HEK293 (cell line): ENCODE results near the gene AFF1.

Experiments
- FEZF1 ChIP-seq: fragments of 450-650 bp; formaldehyde crosslinking; IDR thresholded peaks from 2 replicates; pipeline ENCODE4 v1.5.1; 2016; ENCODE audit warnings: missing biosample characterization, missing genetic modification characterization
- KLF16 ChIP-seq: fragments of 450-650 bp; formaldehyde crosslinking; IDR thresholded peaks from 2 replicates; pipeline ENCODE4 v1.5.1; 2017; ENCODE audit warnings: missing biosample characterization, missing genetic modification characterization
- MEIS1 ChIP-seq: sonication (generic); formaldehyde crosslinking; IDR thresholded peaks from 2 replicates; pipeline ENCODE4 v1.8.1; 2022; ENCODE audit warnings: missing genetic modification reagents, mild to moderate bottlenecking, borderline replicate concordance
- PRDM2 ChIP-seq: fragments of 450-650 bp; formaldehyde crosslinking; IDR thresholded peaks from 2 replicates; pipeline ENCODE4 v1.5.1; 2016; ENCODE audit warnings: missing biosample characterization, missing genetic modification characterization, borderline replicate concordance
- SALL2 ChIP-seq: fragments of 450-650 bp; formaldehyde crosslinking; IDR thresholded peaks from 2 replicates; pipeline ENCODE4 v1.5.0; 2017; ENCODE audit warnings: missing biosample characterization, mild to moderate bottlenecking, missing genetic modification characterization, borderline replicate concordance
- TCF7L2 ChIP-seq: IDR thresholded peaks from 2 replicates; pipeline ENCODE4 v1.6.1; 2011; ENCODE audit warnings: low read depth, mild to moderate bottlenecking, inconsistent platforms, low read length, moderate library complexity, borderline replicate concordance
- ZBTB20 ChIP-seq: fragments of 450-650 bp; formaldehyde crosslinking; IDR thresholded peaks from 2 replicates; pipeline ENCODE4 v1.5.1; 2016; ENCODE audit warnings: missing biosample characterization, missing genetic modification characterization
- ZFP41 ChIP-seq: fragments of 450-650 bp; formaldehyde crosslinking; IDR thresholded peaks from 2 replicates; pipeline ENCODE4 v1.5.1; 2016; ENCODE audit warnings: missing biosample characterization, missing genetic modification characterization, borderline replicate concordance
- ZFP69B ChIP-seq: fragments of 450-650 bp; formaldehyde crosslinking; IDR thresholded peaks from 2 replicates; pipeline ENCODE4 v1.5.1; 2016; ENCODE audit warnings: missing biosample characterization, missing genetic modification characterization
- ZNF132 ChIP-seq: fragments of 450-650 bp; formaldehyde crosslinking; IDR thresholded peaks from 2 replicates; pipeline ENCODE4 v1.5.1; 2017; ENCODE audit warnings: missing biosample characterization, missing genetic modification characterization, borderline replicate concordance
- ZNF184 ChIP-seq: fragments of 450-650 bp; IDR thresholded peaks from 2 replicates; pipeline ENCODE4 v1.5.1; 2018; ENCODE audit warnings: missing biosample characterization, mild to moderate bottlenecking, missing genetic modification characterization
- ZNF391 ChIP-seq: fragments of 450-650 bp; formaldehyde crosslinking; IDR thresholded peaks from 2 replicates; pipeline ENCODE4 v1.5.1; 2016; ENCODE audit warnings: low read depth, missing biosample characterization, missing genetic modification characterization, borderline replicate concordance
- ZNF404 ChIP-seq: fragments of 450-650 bp; formaldehyde crosslinking; IDR thresholded peaks from 2 replicates; pipeline ENCODE4 v1.5.1; 2017; ENCODE audit warnings: missing biosample characterization, missing genetic modification characterization
- ZNF423 ChIP-seq: fragments of 450-650 bp; formaldehyde crosslinking; IDR thresholded peaks from 2 replicates; pipeline ENCODE4 v1.5.1; 2016; ENCODE audit warnings: missing biosample characterization, missing genetic modification characterization
- ZNF426 ChIP-seq: fragments of 450-650 bp; formaldehyde crosslinking; IDR thresholded peaks from 2 replicates; pipeline ENCODE4 v1.5.1; 2017; ENCODE audit warnings: missing biosample characterization, missing genetic modification characterization, mild to moderate bottlenecking, inconsistent platforms, moderate library complexity
- ZNF433 ChIP-seq: fragments of 450-650 bp; formaldehyde crosslinking; IDR thresholded peaks from 2 replicates; pipeline ENCODE4 v1.5.1; 2016; ENCODE audit warnings: missing biosample characterization, missing genetic modification characterization, low read depth
- ZNF514 ChIP-seq: fragments of 450-650 bp; formaldehyde crosslinking; IDR thresholded peaks from 2 replicates; pipeline ENCODE4 v1.5.1; 2016; ENCODE audit warnings: missing biosample characterization, missing genetic modification characterization
- ZNF529 ChIP-seq: fragments of 450-650 bp; formaldehyde crosslinking; IDR thresholded peaks from 2 replicates; pipeline ENCODE4 v1.5.1; 2017; ENCODE audit warnings: missing genetic modification characterization, missing biosample characterization; ENCODE audit not compliant: insufficient replicate concordance
- ZNF555 ChIP-seq: fragments of 450-650 bp; formaldehyde crosslinking; conservative IDR thresholded peaks from 2 replicates; pipeline ENCODE4 v1.5.1; 2017; ENCODE audit warnings: missing biosample characterization, mild to moderate bottlenecking, missing genetic modification characterization, inconsistent platforms
- ZNF621 ChIP-seq: fragments of 450-650 bp; formaldehyde crosslinking; IDR thresholded peaks from 2 replicates; pipeline ENCODE4 v1.5.1; 2017; ENCODE audit warnings: missing biosample characterization, missing genetic modification characterization
- ZNF677 ChIP-seq: fragments of 450-650 bp; IDR thresholded peaks from 2 replicates; pipeline ENCODE4 v1.5.0; 2018; ENCODE audit warnings: missing biosample characterization, mild to moderate bottlenecking, missing genetic modification characterization, moderate library complexity
- ZNF776 ChIP-seq: fragments of 450-650 bp; formaldehyde crosslinking; IDR thresholded peaks from 2 replicates; pipeline ENCODE4 v1.5.0; 2017; ENCODE audit warnings: missing biosample characterization, missing genetic modification characterization, borderline replicate concordance
- ZNF785 ChIP-seq: fragments of 450-650 bp; formaldehyde crosslinking; IDR thresholded peaks from 2 replicates; pipeline ENCODE4 v1.5.1; 2016; ENCODE audit warnings: missing biosample characterization, missing genetic modification characterization
- TF ChIP-seq, protein P1 (sequence below): fragments of 450-650 bp; formaldehyde crosslinking; IDR thresholded peaks from 2 replicates; pipeline ENCODE4 v1.5.1; 2017; ENCODE audit warnings: missing biosample characterization, missing genetic modification characterization
- TF ChIP-seq, protein P2 (sequence below): fragments of 450-650 bp; formaldehyde crosslinking; optimal IDR thresholded peaks from 2 replicates; pipeline ENCODE3; 2016; ENCODE audit warnings: missing biosample characterization, mild to moderate bottlenecking, missing genetic modification characterization
- TF ChIP-seq, protein P3 (sequence below): fragments of 450-650 bp; formaldehyde crosslinking; IDR thresholded peaks from 2 replicates; pipeline ENCODE4 v1.5.1; 2016; ENCODE audit warnings: missing biosample characterization, missing genetic modification characterization
- TF ChIP-seq, protein P4 (sequence below): fragments of 450-650 bp; formaldehyde crosslinking; IDR thresholded peaks from 2 replicates; pipeline ENCODE4 v1.5.1; 2016; ENCODE audit warnings: missing biosample characterization, missing genetic modification characterization

The AFF1 gene

DNA sequence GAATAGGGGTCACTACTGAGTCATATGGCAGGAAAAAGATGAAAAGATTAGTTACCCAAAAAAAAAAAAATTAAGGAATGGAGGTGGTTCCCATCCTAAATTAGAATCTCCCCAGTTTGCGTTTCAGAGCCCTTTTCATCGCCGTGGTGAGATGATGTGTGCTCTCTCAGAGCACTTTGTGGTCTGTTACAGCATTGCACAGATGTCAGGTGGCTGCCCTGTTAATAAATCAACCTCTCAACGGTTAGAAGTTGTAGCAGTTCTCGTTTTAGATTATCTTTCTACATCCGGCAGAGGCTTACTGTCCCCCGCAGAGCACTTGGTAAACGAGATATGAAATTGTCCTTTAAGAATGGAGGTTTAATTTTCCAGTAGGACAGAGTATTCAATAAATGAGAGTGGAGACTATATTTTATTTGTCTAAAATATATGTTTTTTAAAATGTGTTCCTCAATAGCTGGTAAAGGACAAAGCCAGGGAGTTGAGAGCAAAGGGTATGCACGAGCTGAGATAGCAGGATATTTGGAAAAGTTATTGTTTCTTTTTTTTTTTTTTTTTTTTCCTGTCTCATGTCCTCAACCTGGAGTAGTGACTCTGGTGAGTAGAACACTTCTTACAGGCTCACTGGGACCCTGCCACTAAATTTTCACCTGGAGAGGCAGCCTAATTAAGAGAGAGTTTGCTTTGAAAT is 26.9 kb downstream of the AFF1 start (continued):
- TF ChIP-seq ZNF433 (tag by site-specific recombination) = no peak
- no peak for TF ChIP-seq ZFP69B (tag by site-specific recombination)
- TF ChIP-seq ZNF391 (tag by site-specific recombination) = no peak
- TF ChIP-seq ZNF529 (tag by site-specific recombination) = no peak
- no peak for TF ChIP-seq ZNF426 (tag by site-specific recombination)
- TF ChIP-seq PRDM2 (tag by site-specific recombination) = no peak
- no peak for TF ChIP-seq ZNF423
- TF ChIP-seq SALL2 (tag by site-specific recombination) = no peak
- TF ChIP-seq ZNF555 (tag by site-specific recombination) = no peak
- TF ChIP-seq, protein P1, sequence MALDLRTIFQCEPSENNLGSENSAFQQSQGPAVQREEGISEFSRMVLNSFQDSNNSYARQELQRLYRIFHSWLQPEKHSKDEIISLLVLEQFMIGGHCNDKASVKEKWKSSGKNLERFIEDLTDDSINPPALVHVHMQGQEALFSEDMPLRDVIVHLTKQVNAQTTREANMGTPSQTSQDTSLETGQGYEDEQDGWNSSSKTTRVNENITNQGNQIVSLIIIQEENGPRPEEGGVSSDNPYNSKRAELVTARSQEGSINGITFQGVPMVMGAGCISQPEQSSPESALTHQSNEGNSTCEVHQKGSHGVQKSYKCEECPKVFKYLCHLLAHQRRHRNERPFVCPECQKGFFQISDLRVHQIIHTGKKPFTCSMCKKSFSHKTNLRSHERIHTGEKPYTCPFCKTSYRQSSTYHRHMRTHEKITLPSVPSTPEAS (tag by site-specific recombination) = no peak
- TF ChIP-seq, protein P2, sequence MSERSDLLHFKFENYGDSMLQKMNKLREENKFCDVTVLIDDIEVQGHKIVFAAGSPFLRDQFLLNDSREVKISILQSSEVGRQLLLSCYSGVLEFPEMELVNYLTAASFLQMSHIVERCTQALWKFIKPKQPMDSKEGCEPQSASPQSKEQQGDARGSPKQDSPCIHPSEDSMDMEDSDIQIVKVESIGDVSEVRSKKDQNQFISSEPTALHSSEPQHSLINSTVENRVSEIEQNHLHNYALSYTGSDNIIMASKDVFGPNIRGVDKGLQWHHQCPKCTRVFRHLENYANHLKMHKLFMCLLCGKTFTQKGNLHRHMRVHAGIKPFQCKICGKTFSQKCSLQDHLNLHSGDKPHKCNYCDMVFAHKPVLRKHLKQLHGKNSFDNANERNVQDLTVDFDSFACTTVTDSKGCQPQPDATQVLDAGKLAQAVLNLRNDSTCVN (tag by site-specific recombination) = no peak
- TF ChIP-seq ZFP41 (tag by site-specific recombination) = no peak
- no peak for TF ChIP-seq ZBTB20
- TF ChIP-seq, protein P3, sequence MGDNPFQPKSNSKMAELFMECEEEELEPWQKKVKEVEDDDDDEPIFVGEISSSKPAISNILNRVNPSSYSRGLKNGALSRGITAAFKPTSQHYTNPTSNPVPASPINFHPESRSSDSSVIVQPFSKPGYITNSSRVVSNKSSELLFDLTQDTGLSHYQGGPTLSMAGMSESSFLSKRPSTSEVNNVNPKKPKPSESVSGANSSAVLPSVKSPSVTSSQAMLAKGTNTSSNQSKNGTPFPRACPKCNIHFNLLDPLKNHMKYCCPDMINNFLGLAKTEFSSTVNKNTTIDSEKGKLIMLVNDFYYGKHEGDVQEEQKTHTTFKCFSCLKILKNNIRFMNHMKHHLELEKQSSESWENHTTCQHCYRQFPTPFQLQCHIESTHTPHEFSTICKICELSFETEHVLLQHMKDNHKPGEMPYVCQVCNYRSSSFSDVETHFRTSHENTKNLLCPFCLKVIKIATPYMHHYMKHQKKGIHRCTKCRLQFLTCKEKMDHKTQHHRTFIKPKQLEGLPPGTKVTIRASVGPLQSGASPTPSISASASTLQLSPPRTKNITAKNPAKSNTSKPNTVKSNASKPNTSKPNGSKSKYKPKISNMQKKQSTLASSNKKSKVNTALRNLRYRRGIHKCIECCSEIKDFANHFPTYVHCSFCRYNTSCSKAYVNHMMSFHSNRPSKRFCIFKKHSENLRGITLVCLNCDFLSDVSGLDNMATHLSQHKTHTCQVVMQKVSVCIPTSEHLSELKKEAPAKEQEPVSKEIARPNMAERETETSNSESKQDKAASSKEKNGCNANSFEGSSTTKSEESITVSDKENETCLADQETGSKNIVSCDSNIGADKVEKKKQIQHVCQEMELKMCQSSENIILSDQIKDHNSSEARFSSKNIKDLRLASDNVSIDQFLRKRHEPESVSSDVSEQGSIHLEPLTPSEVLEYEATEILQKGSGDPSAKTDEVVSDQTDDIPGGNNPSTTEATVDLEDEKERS (tag by site-specific recombination) = no peak
- no peak for TF ChIP-seq ZNF514
- 0 out of 2 replicates have a peak, but pooled peaks have one; percentile 33 for TF ChIP-seq ZNF184 (tag by site-specific recombination)
- peak; percentile 89 for TF ChIP-seq FEZF1 (tag by site-specific recombination)
- TF ChIP-seq ZNF776 (tag by site-specific recombination) = no peak
- no peak for TF ChIP-seq ZNF132 (tag by site-specific recombination)
- no peak for TF ChIP-seq TCF7L2
- TF ChIP-seq KLF16 (tag by site-specific recombination) = no peak
- TF ChIP-seq ZNF404 (tag by site-specific recombination) = no peak
- TF ChIP-seq, protein P4, sequence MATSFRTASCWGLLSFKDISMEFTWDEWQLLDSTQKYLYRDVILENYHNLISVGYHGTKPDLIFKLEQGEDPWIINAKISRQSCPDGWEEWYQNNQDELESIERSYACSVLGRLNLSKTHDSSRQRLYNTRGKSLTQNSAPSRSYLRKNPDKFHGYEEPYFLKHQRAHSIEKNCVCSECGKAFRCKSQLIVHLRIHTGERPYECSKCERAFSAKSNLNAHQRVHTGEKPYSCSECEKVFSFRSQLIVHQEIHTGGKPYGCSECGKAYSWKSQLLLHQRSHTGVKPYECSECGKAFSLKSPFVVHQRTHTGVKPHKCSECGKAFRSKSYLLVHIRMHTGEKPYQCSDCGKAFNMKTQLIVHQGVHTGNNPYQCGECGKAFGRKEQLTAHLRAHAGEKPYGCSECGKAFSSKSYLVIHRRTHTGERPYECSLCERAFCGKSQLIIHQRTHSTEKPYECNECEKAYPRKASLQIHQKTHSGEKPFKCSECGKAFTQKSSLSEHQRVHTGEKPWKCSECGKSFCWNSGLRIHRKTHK (tag by site-specific recombination) = no peak
- TF ChIP-seq ZNF621 (tag by site-specific recombination) = no peak
- no peak for TF ChIP-seq ZNF785 (tag by site-specific recombination)
- TF ChIP-seq ZNF677 (tag by site-specific recombination) = no peak
- no peak for TF ChIP-seq MEIS1 (CRISPR knock-in tag)
